NT2/D1 (cell line): ENCODE measurements around the gene INTS6L.

Experiments used
- DNase-seq: peaks from one replicate; pipeline ENCODE4 v3.0.0-alpha.2; 2011; ENCODE audit warnings: low read depth, low spot score
- H3K27me3 ChIP-seq: 2 replicates; pipeline ENCODE4 v1.6.0; 2011; ENCODE audit warnings: mild to moderate bottlenecking; ENCODE audit not compliant: insufficient read length, insufficient read depth
- H3K36me3 ChIP-seq: 2 replicates; pipeline ENCODE4 v1.6.1; 2011; ENCODE audit warnings: mild to moderate bottlenecking, low read length, mixed read lengths; ENCODE audit not compliant: insufficient read depth, insufficient read length
- H3K4me1 ChIP-seq: 2 replicates; pipeline ENCODE4 v1.5.1; 2011; ENCODE audit not compliant: insufficient read depth, insufficient read length
- H3K4me3 ChIP-seq: 2 replicates; pipeline ENCODE4 v1.5.1; 2011; ENCODE audit warnings: low read depth; ENCODE audit not compliant: insufficient read length
- H3K9ac ChIP-seq: 2 replicates; pipeline ENCODE4 v1.6.0; 2011; ENCODE audit warnings: low read depth; ENCODE audit not compliant: insufficient read length
- H3K9me3 ChIP-seq: 2 replicates; pipeline ENCODE4 v1.5.1; 2011; ENCODE audit warnings: mild to moderate bottlenecking, low read length; ENCODE audit not compliant: insufficient read depth
- SUZ12 ChIP-seq: IDR thresholded peaks from 2 replicates; pipeline ENCODE4 v1.6.1; 2011; ENCODE audit not compliant: insufficient read length, insufficient read depth; ENCODE audit errors: extremely low read depth
- YY1 ChIP-seq: IDR thresholded peaks from 2 replicates; pipeline ENCODE4 v1.6.1; 2011; ENCODE audit not compliant: insufficient read length, insufficient read depth
- ZNF274 ChIP-seq: IDR thresholded peaks from 2 replicates; pipeline ENCODE4 v1.6.1; 2011; ENCODE audit warnings: mild to moderate bottlenecking, low read depth, low read length

The INTS6L gene

GRCh38 chrX:135516376-135516775, 4.1 kb upstream of the INTS6L start:
- Histone ChIP-seq H3K36me3 (no peaks in the 10 kb centered on the region), H3K27me3 (no peaks in the 10 kb centered on the region), H3K9ac (no peak overlapping the region), H3K9me3 (no peaks in the 10 kb centered on the region), H3K4me3 (no peak overlapping the region), H3K4me1 (no peaks in the 10 kb centered on the region)
- DNase-seq: no peak
- no peak for TF ChIP-seq YY1

DNA sequence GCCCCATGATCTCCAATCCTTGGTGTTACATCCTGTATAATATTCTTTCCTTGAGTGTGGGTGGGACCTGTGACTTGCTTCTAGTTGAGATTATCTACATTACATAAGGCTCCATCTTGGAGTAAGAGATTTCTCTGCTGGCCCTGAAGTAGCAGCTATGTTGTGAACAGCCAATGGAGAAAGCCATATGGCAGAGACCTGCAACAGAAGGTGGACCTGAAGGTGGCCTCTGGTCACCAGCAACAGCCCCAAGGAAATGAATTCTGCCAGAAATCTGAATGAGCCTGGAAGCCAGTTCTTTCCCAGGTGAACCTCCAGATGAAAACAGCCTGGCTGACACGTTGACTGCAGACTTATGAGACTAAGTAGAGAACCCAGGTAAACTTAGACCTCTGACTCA, 2.3 kb upstream of the INTS6L start:
- H3K4me3 ChIP-seq: no peak overlapping the region
- no peaks in the 10 kb centered on the region for H3K27me3 ChIP-seq
- no peak for DNase-seq
- no peaks in the 10 kb centered on the region for H3K9me3 ChIP-seq
- H3K36me3 ChIP-seq: no peaks in the 10 kb centered on the region
- H3K9ac ChIP-seq: no peak overlapping the region
- TF ChIP-seq ZNF274 (no peak), YY1 (no peak), SUZ12 (no peak)
- no peaks in the 10 kb centered on the region for H3K4me1 ChIP-seq

GRCh38 chrX:135520022-135520552, 373 bp upstream of the INTS6L start:
- H3K4me3 ChIP-seq: peak overlapping the region; percentile 22
- no peaks in the 10 kb centered on the region for H3K27me3 ChIP-seq
- H3K9ac ChIP-seq: peak overlapping the region; percentile 8
- no peak for DNase-seq
- TF ChIP-seq SUZ12 (no peak), ZNF274 (no peak), YY1 (no peak)
- no peaks in the 10 kb centered on the region for H3K9me3 ChIP-seq
- H3K36me3 ChIP-seq: no peaks in the 10 kb centered on the region
- H3K4me1 ChIP-seq: no peaks in the 10 kb centered on the region

DNA sequence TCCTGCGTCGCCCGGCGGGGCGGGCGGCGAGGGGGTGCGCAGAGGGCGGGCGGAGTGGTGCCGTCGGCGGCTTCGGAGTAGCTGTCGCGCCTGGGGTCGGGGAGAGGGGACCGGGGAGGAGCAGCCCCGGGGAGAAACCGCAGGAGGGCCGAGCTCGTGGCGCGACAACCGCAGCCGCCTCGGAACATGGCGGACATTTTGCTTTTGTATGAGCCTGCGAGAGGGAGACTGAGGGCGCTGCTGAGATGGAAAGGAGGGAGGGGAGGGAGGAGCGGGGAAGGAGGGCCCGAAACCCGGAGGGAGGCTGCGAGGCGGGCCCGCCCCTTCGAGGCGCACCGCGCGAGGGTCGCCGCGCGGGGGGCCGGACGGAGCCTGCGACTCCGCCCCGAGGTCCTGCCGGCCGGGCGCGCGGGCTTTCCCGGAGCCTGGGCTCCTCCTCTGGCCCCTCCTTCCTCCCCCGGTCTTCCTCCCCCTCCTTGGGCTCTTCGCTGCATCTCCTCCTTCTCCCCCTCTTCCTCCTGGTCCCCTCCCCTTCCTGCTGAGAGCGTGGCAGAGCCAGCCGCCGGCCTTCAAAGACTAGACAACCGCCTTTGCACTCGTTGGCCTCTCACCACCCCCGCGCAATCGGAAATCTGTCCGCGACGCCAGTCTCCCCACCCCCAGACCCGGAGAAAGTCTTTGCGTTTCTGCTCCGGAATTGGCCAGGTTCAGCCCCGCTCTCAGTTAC, 1.1 kb downstream of the INTS6L start:
- Histone ChIP-seq H3K36me3 (no peaks in the 10 kb centered on the region), H3K9me3 (no peaks in the 10 kb centered on the region), H3K4me3 (peak overlapping the region; percentile 39), H3K9ac (peak overlapping the region; percentile 80), H3K27me3 (no peaks in the 10 kb centered on the region), H3K4me1 (no peaks in the 10 kb centered on the region)
- TF ChIP-seq YY1 (no peak), SUZ12 (no peak), ZNF274 (no peak)
- DNase-seq: peak; percentile 48

DNA sequence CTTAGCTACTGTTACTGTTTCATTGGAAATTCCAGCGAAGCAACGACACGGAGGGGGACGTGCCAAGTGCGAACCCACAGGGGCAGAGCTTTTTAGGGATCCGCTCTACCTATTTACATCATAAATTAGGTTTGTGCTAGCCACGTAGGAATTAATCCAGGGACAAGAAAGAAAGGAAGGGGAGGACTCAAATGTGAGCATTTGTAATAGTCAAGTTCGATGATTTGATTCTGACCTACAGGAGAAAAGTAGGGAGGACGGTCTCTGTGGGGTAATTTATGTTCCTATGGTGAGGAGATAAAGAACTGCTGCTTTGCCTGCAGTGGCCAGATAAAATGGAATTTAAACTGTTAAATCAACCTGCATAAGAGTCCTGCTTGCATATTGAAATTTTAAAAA, 1.7 kb downstream of the INTS6L start:
- no peaks in the 10 kb centered on the region for H3K27me3 ChIP-seq
- no peaks in the 10 kb centered on the region for H3K4me1 ChIP-seq

DNA sequence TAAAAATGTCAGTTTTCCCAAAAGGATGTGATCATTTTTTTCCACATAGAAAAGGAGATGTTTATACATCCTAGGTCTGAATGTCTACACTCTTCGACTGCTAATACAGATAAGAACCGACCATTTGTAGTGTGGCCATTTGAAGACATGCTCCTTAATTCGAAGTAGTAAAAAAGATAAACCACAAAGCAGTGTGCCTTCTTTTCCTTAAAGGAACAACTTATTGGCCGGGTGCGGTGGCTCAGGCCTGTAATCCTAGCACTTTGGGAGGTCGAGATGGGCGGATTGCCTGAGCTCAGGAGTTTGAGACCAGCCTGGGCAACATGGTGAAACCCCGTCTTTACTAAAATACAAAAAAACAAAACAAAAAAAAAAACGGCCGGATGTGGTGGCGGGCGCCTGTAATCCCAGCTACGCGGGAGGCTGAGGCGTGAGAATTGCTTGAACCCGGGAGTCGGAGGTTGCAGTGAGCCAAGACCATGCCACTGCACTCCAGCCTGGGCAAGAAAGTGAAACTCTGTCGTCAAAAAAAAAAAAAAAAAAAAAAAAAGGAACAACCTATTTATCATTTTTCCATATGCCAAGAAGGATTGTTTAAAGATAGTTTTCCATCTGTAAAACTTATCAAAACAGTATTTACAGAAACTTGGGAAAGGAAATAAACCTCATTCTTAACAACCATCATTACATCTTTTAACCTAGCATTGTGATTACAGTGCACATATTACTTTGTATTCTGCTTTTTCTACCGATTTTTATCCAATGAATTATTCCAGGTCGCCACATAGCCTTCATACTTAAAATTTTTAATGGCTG, 2.6 kb downstream of the INTS6L start:
- DNase-seq: no peak
- H3K9ac ChIP-seq: no peak overlapping the region
- H3K36me3 ChIP-seq: no peaks in the 10 kb centered on the region
- no peaks in the 10 kb centered on the region for H3K27me3 ChIP-seq
- TF ChIP-seq ZNF274: no peak
- TF ChIP-seq SUZ12: no peak
- no peak for TF ChIP-seq YY1
- H3K4me1 ChIP-seq: no peaks in the 10 kb centered on the region
- no peaks in the 10 kb centered on the region for H3K9me3 ChIP-seq
- no peak overlapping the region for H3K4me3 ChIP-seq

More for the DNA sequence above, 1.7 kb downstream of the INTS6L start:
- no peak for TF ChIP-seq YY1
- TF ChIP-seq SUZ12: no peak
- no peak for TF ChIP-seq ZNF274
- Histone ChIP-seq H3K4me3 (peak overlapping the region; percentile 32), H3K9ac (peak overlapping the region; percentile 56), H3K9me3 (no peaks in the 10 kb centered on the region), H3K36me3 (no peaks in the 10 kb centered on the region)
- no peak for DNase-seq

DNA sequence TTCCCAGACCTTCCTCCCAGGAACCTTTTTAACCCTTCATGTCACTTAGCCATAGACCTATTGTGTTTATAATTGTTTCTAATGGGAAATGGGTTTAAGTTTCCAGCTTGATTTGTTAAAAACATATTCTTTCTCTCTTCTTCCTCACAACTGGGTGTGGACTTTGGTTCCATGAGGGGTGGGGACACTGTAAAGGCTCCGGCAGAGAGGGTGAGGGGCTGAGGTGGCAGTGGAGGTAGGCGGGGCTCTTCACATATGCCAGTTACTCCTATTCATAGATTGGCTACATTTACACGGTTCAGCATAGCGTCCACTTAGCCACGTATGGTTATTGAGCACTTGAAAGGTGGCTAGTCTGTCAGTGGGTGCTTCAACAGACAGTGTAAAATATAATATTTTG, 7.8 kb downstream of the INTS6L start:
- H3K27me3 ChIP-seq: no peaks in the 10 kb centered on the region
- H3K4me3 ChIP-seq: no peak overlapping the region
- no peaks in the 10 kb centered on the region for H3K4me1 ChIP-seq
- H3K36me3 ChIP-seq: no peaks in the 10 kb centered on the region
- H3K9ac ChIP-seq: no peak overlapping the region
- TF ChIP-seq SUZ12: no peak
- TF ChIP-seq YY1: no peak
- no peak for TF ChIP-seq ZNF274
- H3K9me3 ChIP-seq: no peaks in the 10 kb centered on the region
- no peak for DNase-seq
